Mesenteric fat pad (tissue), 1 donor: ENCODE results near the gene TLCD1. TPM values are rescaled to one million over a fixed set of nuclear protein-coding genes. Genes with fewer than 3 reads are reported as not detected.

Source experiments
- DNase-seq: peaks from one replicate; pipeline ENCODE4 v3.0.0-alpha.2; 2020; ENCODE audit warnings: low spot score
- total RNA-seq: library from RNA; stranded (reverse); fragmentation: NEBNext Ultra II Directional; extraction: Animal tissue kit (Norgen Biotek cat#: 25700); gene quantifications from one replicate; pipeline ENCODE4 v1.2.1, GENCODE V29; 2021
- donor health status: DM: yes; HTN: yes; CAD: no.

TLCD1 gene
- total RNA-seq, 1 donor from 2014 or later: 3.4 TPM

- no peak for DNase-seq
Measured at GRCh38 chr17:28689011-28689410, 37.0 kb downstream of the TLCD1 start.

- DNase-seq: no peak
Measured at GRCh38 chr17:28688481-28688880, 37.6 kb downstream of the TLCD1 start.

GRCh38 chr17:28686296-28686695 lies 39.7 kb downstream of the TLCD1 start:
- no peak for DNase-seq

- DNase-seq: peak; percentile 28
Measured at GRCh38 chr17:28685366-28685765, 40.7 kb downstream of the TLCD1 start.

GRCh38 chr17:28684963-28685362 lies 41.1 kb downstream of the TLCD1 start:
- DNase-seq: peak; percentile 39

- peak; percentile 49 for DNase-seq
Measured at GRCh38 chr17:28682655-28683054, 43.4 kb downstream of the TLCD1 start.

GRCh38 chr17:28675980-28676379 lies 50.1 kb downstream of the TLCD1 start:
- no peak for DNase-seq

GRCh38 chr17:28675490-28675889 lies 50.5 kb downstream of the TLCD1 start:
- DNase-seq: no peak

Other genes starting within 250 kb of the TLCD1 start
- not detected for gene FOXN1, start 219.9 kb downstream of the TLCD1 start, total RNA-seq
- 23.0 TPM for gene UNC119, start 173.6 kb downstream of the TLCD1 start, total RNA-seq
- gene PIGS, start 154.7 kb downstream of the TLCD1 start, total RNA-seq: 50.7 TPM
- gene ALDOC, start 149.3 kb downstream of the TLCD1 start, total RNA-seq: 24.8 TPM
- gene SPAG5, start 127.2 kb downstream of the TLCD1 start, total RNA-seq: 3.1 TPM
- 7.6 TPM for gene RSKR, start 112.0 kb downstream of the TLCD1 start, total RNA-seq
- 163 TPM for gene BLTP2, start 81.1 kb downstream of the TLCD1 start, total RNA-seq
- gene SDF2, start 64.3 kb downstream of the TLCD1 start, total RNA-seq: 41.8 TPM
- gene SUPT6H, start 64.0 kb downstream of the TLCD1 start, total RNA-seq: 76.6 TPM
- gene PROCA1, start 14.3 kb downstream of the TLCD1 start, total RNA-seq: 1.3 TPM
- 43.3 TPM for gene RAB34, start 8.4 kb downstream of the TLCD1 start, total RNA-seq
- gene RPL23A, start 6.2 kb downstream of the TLCD1 start, total RNA-seq: 1,078 TPM
- gene NEK8, start 2.6 kb upstream of the TLCD1 start, total RNA-seq: 2.3 TPM
- 17.5 TPM for gene TRAF4, start 17.8 kb upstream of the TLCD1 start, total RNA-seq
- gene FAM222B, start 116.6 kb upstream of the TLCD1 start, total RNA-seq: 32.0 TPM
- gene ERAL1, start 128.8 kb upstream of the TLCD1 start, total RNA-seq: 26.3 TPM
- gene FLOT2, start 171.5 kb upstream of the TLCD1 start, total RNA-seq: 126 TPM
- gene DHRS13, start 176.8 kb upstream of the TLCD1 start, total RNA-seq: 5.5 TPM
- 29.3 TPM for gene PHF12, start 225.3 kb upstream of the TLCD1 start, total RNA-seq